ENCODE data around the gene SOCS4.
A peak's percentile ranks its signal among the peaks of the same experiment; 100 is the strongest.
"Not testable (repeated sequence)": the region's sequence is repeated elsewhere in the genome, so short reads cannot be mapped to it uniquely, and the experiment has no call there.

The SOCS4 gene

GRCh38 chr14:55062517-55063351, 35.7 kb downstream of the SOCS4 start:
- TF ChIP-seq POLR2AphosphoS5 (IDR thresholded peaks at IDR 0.05; ENCODE audit: low read depth, low read length) (no peak; the same call in 1 of the 2 replicates), POLR2A (IDR thresholded peaks at IDR 0.05; ENCODE audit: low read depth, low read length) (no peak), PAX5 (IDR thresholded peaks at IDR 0.05; ENCODE audit: insufficient read depth, low read length, severe bottlenecking) (no peak), SPI1 (IDR thresholded peaks at IDR 0.05; ENCODE audit: low read depth, low read length) (no peak), POU2F2 (IDR thresholded peaks at IDR 0.05; ENCODE audit: low read depth, low read length) (no peak), TAF1 (IDR thresholded peaks at IDR 0.05; ENCODE audit: low read depth, low read length) (no peak)
- DNase-seq (ENCODE audit: insufficient read length, low spot score): no peak
- FAIRE-seq: no peak

GRCh38 chr14:55064896-55065295, 37.9 kb downstream of the SOCS4 start:
- FAIRE-seq; DNase-seq (ENCODE audit: insufficient read length, low spot score): not testable (repeated sequence)

GRCh38 chr14:55065411-55065810, 38.4 kb downstream of the SOCS4 start:
- no peak for FAIRE-seq
- DNase-seq (ENCODE audit: insufficient read length, low spot score): no peak
- TF ChIP-seq TAF1 (IDR thresholded peaks at IDR 0.05; ENCODE audit: low read depth, low read length) (no peak), POLR2AphosphoS5 (IDR thresholded peaks at IDR 0.05; ENCODE audit: low read depth, low read length) (peak; percentile 52; the same call in 1 of the 2 replicates), SPI1 (IDR thresholded peaks at IDR 0.05; ENCODE audit: low read depth, low read length) (no peak), POLR2A (IDR thresholded peaks at IDR 0.05; ENCODE audit: low read depth, low read length) (peak; percentile 49), PAX5 (IDR thresholded peaks at IDR 0.05; ENCODE audit: insufficient read depth, low read length, severe bottlenecking) (no peak), POU2F2 (IDR thresholded peaks at IDR 0.05; ENCODE audit: low read depth, low read length) (no peak)

GRCh38 chr14:55066223-55066622, 39.2 kb downstream of the SOCS4 start:
- DNase-seq (ENCODE audit: insufficient read length, low spot score): no peak
- no peak for FAIRE-seq
- TF ChIP-seq POU2F2 (IDR thresholded peaks at IDR 0.05; ENCODE audit: low read depth, low read length) (no peak), POLR2A (IDR thresholded peaks at IDR 0.05; ENCODE audit: low read depth, low read length) (no peak), PAX5 (IDR thresholded peaks at IDR 0.05; ENCODE audit: insufficient read depth, low read length, severe bottlenecking) (no peak), SPI1 (IDR thresholded peaks at IDR 0.05; ENCODE audit: low read depth, low read length) (no peak), POLR2AphosphoS5 (IDR thresholded peaks at IDR 0.05; ENCODE audit: low read depth, low read length) (no peak), TAF1 (IDR thresholded peaks at IDR 0.05; ENCODE audit: low read depth, low read length) (no peak)

- DNase-seq (ENCODE audit: insufficient read length, low spot score): no peak
- peak; percentile 61 for FAIRE-seq
Observed at GRCh38 chr14:55070981-55071411, 44.0 kb downstream of the SOCS4 start.

GRCh38 chr14:55071870-55072640, 45.0 kb downstream of the SOCS4 start:
- TF ChIP-seq TAF1 (IDR thresholded peaks at IDR 0.05; ENCODE audit: low read depth, low read length) (no peak), PAX5 (IDR thresholded peaks at IDR 0.05; ENCODE audit: insufficient read depth, low read length, severe bottlenecking) (peak; percentile 84), POLR2A (IDR thresholded peaks at IDR 0.05; ENCODE audit: low read depth, low read length) (no peak), POLR2AphosphoS5 (IDR thresholded peaks at IDR 0.05; ENCODE audit: low read depth, low read length) (peak; percentile 46; the same call in 1 of the 2 replicates), SPI1 (IDR thresholded peaks at IDR 0.05; ENCODE audit: low read depth, low read length) (peak; percentile 41), POU2F2 (IDR thresholded peaks at IDR 0.05; ENCODE audit: low read depth, low read length) (0 out of 2 replicates have a peak, but pooled peaks have one; percentile 44)
- DNase-seq (ENCODE audit: insufficient read length, low spot score) (no peak), FAIRE-seq (peak; percentile 93)

More at GRCh38 chr14:55070981-55071411, 44.0 kb downstream of the SOCS4 start:
- no peak for TF ChIP-seq POU2F2 (IDR thresholded peaks at IDR 0.05; ENCODE audit: low read depth, low read length)
- TF ChIP-seq SPI1 (IDR thresholded peaks at IDR 0.05; ENCODE audit: low read depth, low read length): no peak
- no peak for TF ChIP-seq TAF1 (IDR thresholded peaks at IDR 0.05; ENCODE audit: low read depth, low read length)
- TF ChIP-seq POLR2A (IDR thresholded peaks at IDR 0.05; ENCODE audit: low read depth, low read length): no peak
- TF ChIP-seq POLR2AphosphoS5 (IDR thresholded peaks at IDR 0.05; ENCODE audit: low read depth, low read length): no peak
- no peak for TF ChIP-seq PAX5 (IDR thresholded peaks at IDR 0.05; ENCODE audit: insufficient read depth, low read length, severe bottlenecking)

- TF ChIP-seq TAF1 (IDR thresholded peaks at IDR 0.05; ENCODE audit: low read depth, low read length): no peak
- TF ChIP-seq POU2F2 (IDR thresholded peaks at IDR 0.05; ENCODE audit: low read depth, low read length): no peak
- no peak for TF ChIP-seq POLR2AphosphoS5 (IDR thresholded peaks at IDR 0.05; ENCODE audit: low read depth, low read length)
- DNase-seq (ENCODE audit: insufficient read length, low spot score) (no peak), FAIRE-seq (peak; percentile 20)
Observed at GRCh38 chr14:55073856-55074255, 46.8 kb downstream of the SOCS4 start.

GRCh38 chr14:55074662-55075061, 47.6 kb downstream of the SOCS4 start:
- peak; percentile 62 for TF ChIP-seq SPI1 (IDR thresholded peaks at IDR 0.05; ENCODE audit: low read depth, low read length)
- no peak for TF ChIP-seq TAF1 (IDR thresholded peaks at IDR 0.05; ENCODE audit: low read depth, low read length)
- no peak for TF ChIP-seq POLR2A (IDR thresholded peaks at IDR 0.05; ENCODE audit: low read depth, low read length)
- TF ChIP-seq POLR2AphosphoS5 (IDR thresholded peaks at IDR 0.05; ENCODE audit: low read depth, low read length): 0 out of 2 replicates have a peak, but pooled peaks have one; percentile 62
- TF ChIP-seq PAX5 (IDR thresholded peaks at IDR 0.05; ENCODE audit: insufficient read depth, low read length, severe bottlenecking): no peak
- 0 out of 2 replicates have a peak, but pooled peaks have one; percentile 14 for TF ChIP-seq POU2F2 (IDR thresholded peaks at IDR 0.05; ENCODE audit: low read depth, low read length)
- DNase-seq (ENCODE audit: insufficient read length, low spot score) (no peak), FAIRE-seq (peak; percentile 95)

- TF ChIP-seq PAX5 (IDR thresholded peaks at IDR 0.05; ENCODE audit: insufficient read depth, low read length, severe bottlenecking) (no peak), POLR2AphosphoS5 (IDR thresholded peaks at IDR 0.05; ENCODE audit: low read depth, low read length) (no peak), TAF1 (IDR thresholded peaks at IDR 0.05; ENCODE audit: low read depth, low read length) (no peak), POLR2A (IDR thresholded peaks at IDR 0.05; ENCODE audit: low read depth, low read length) (no peak)
- DNase-seq (ENCODE audit: insufficient read length, low spot score): no peak
- peak; percentile 78 for FAIRE-seq
Observed at GRCh38 chr14:55075628-55076175, 48.7 kb downstream of the SOCS4 start.
